ENCODE measurements around the gene ALPL.

Gene ALPL

DNA sequence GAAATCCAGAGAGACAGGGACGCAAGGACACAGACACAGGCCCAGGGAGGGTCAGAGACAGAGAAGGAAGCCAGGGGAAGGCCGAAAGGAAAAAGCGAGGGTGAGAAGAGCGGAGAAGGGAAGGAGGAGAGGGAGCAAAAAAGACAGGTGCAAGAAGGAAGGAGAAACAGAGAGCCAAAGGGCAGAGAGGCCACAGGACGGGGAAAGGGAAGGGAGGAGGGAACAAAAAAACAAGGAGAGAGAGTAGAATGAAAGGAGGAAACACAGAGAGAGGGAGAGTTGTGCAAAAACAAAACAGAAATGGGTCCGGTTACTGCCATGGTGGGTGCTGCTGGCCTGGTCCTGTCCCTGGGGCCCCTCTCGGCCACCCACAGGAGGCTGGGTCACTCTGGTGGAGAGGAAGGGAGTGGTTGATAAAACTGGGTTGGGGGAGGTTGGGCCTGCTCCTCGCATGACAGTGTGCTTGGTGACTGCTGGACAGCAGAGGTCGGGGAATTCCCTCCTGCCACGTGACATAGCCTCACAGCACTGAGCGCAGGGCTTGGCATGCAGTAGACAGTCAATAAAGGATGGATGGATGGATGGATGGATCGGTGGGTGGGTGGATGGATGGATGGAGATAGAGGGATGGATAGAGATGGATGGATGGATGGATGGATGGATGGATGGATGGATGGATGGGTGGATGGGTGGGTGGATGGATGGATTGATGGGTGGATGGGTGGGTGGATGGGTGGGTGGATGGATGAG is 95.2 kb downstream of the ALPL start:
- no peak for DNase-seq

DNA sequence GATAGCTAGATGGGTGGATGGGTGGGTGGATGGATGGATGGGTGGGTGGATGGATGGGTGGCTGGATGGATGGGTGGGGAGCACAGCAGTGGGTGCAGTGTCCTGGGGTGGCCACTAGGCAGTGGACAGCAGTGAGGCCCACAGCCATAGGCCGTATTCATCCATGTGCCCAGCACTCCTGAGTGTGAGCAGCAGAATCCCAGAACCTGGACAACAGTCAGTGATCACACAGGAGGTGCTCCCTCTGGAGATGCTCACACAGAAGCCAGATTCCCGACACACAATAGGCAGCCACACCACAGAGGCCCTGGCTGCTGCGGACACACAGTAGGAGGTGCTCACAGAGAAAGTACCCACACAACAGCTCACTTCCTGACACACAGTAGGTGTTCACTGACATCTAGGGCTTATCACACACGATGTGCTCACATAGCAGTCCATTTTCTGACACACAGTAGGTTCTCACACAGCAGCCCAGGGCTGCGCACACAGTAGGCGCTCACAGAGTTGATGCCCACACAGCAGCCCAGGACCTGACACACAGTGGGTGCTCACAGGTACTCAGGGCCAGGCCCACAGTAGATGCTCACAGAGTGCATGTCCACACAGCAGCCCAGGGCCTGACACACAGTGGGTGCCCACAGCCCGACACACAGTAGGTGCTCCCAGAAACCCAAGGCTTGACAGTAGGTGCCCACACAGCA is 95.9 kb downstream of the ALPL start:
- DNase-seq, result no peak

DNA sequence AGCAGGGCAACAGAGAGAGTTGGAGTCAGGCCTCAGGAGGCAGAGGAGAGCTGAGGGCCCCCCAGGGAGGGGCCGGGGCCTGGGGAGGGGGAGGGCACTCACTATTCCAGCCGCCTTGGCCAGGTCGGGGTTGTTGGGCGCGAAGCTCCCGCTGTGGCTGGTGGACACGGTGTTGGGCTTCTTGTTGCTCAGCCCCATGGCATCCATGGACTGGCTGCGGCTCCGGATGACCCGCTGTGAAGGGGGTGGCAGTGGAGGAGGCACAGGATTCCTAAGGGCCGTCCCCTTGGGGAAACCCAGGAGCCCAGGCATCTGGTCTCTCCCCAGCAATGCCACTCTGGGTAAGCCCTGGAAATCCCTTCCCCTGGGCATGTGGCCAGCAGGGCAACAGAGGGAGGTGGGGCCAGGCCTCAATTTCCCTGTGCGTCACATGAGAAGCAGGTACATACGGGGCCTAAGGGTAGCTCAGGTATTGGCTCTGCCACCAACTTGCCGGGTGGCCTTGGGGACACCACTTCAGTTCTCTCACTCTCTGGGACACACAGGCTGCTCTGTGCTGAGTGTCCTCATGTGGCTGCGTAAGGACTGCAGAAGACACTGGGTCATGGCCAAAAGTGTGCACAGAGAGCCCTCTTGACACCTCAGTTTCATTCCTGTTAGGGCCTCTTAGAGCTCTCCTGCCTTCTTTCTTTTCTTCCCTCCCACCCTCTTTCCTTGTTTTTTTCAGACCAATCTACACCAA is 96.9 kb downstream of the ALPL start:
- no peak for DNase-seq

DNA sequence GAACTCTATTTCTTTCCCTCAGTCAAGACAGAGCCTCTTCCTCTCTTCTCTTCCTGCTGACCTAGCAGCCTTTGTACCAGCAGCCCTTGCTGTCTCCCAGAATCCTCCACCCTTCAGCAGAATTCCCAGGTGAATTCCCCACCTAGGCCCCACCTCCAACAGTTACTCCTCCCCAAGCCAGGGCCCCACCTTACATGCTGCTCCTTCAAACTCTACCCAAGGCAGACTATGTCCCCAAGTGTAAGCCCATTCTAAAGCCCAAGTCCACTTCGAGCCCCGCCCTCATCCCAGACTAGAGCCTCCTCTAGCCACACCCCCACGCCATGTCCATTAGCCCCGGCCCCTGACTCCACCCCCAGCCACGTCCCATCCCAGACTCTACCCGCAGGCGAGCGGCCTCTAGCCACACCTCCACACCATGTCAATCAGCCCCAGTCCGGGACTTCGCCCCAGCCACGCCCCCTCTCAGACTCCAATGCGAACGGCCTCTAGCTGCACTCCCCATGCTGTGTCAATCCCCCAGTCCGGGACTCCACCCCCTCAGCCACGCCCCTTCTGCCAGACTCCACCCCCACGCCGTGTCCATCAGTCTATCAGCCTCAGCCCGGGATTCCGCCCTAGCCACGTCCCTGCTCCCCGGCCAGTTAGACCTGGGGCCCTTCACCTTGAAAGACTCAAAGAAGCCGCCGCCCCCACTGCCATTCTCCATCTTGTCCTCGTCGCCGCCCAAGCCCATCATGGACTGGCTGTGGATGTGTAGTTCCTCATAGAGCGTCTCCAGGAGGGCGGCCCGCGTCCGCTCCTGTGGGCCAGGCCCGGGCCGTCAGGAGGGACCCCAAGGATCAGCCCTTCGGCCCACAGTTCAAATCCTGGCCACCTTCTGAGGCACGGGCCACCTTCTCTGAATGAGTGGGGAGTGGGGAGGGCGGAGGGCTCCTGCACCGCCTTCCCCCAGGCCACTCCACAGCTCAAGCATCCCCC is 98.6 kb downstream of the ALPL start:
- DNase-seq, result peak; percentile 97

DNA sequence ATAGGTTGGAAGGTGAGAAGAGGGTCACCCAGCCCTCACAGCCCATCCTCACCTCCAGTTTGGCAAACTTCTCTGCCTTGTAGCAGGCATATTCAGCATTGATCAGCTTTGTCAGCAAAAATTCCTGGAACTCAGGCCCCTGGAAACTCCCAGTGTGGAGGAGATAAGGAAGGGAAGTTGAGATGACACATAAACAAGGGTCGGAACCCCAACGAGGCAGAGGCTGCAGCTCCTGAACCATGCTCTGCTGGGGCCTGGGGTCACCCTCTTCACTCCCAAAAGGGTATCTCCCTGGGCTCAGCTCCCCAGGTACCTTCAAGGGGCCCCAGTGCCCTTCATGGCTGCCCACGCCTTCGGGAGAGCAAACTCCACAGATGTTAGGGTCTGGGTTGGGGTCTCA is 99.6 kb downstream of the ALPL start:
- peak; percentile 26 for DNase-seq

DNA sequence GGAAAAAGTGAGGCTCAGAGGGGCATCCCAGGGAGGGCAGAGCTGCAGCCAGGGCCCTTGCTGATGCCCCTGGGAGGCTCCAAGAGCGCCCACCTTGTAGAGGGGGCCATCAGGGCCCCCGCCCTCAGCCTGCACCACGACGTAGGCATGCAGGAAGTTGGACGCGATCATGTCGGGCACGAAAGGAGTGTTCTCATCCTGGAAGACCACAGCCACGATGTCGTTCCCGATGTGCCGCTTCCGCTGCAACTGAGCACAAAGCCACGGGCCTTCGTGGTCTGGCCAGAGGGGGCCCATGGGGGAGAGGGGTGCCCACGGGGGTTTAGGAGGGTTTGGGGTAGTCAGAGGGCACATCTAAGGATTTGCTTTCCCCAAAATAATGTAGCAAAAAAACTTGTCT is 100.8 kb downstream of the ALPL start:
- DNase-seq, result no peak

DNA sequence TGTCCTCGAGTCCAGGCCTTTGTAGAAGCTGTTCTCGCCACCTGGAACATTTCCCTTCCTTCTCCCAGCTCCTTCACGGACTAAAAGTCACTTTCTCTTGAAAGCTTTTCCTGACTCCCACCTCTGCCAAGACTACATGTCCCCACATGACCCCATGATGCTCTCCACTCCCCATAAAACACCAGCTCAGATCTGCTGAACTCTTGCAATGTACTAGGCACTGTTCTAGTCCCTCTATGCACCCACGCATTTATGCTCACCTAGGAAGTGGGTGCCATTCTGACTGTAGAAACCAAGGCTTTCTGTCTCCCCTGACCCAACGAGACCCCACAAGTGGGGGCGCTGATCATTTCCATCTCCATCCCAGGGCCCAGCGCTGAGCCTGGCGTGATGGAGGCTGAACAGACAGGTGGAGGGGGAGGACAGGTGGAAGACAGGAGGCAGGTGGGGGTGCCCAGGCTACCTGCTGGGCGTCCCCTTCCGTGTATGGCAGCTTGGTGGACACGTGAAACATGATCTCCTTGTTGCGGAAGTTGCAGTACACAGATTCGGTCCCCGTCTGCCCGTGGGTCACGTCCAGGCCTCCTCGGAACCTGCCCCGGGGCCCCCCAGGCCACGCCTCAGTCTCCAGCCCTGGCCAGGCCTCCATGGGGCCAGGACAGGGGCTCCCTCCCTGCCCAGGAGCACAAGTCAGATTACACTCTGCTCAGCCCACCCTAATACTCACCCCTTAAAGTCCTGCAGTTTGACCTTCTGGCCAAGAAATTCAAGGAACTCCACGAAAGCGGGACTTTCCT is 102.0 kb downstream of the ALPL start:
- no peak for DNase-seq

DNA sequence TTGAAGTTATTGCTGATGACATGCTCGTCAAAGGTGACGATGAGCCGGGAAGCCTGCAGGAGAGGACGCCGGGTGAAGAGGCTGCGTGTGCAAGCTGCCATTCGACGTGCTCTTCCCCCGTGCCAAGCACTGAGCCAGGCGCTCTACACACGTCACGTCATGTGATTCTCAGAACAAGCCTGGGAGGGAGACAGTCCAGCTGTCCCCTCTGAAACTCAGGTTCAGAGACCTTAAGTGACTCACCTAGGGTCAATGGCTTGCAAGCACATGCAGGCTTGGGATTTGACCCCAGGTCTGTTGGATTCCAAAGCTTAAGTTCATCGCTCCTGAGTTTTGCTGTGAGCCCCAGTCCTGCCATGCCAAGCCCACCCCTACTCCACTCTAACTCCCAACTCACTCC is 102.8 kb downstream of the ALPL start:
- no peak for DNase-seq

DNA sequence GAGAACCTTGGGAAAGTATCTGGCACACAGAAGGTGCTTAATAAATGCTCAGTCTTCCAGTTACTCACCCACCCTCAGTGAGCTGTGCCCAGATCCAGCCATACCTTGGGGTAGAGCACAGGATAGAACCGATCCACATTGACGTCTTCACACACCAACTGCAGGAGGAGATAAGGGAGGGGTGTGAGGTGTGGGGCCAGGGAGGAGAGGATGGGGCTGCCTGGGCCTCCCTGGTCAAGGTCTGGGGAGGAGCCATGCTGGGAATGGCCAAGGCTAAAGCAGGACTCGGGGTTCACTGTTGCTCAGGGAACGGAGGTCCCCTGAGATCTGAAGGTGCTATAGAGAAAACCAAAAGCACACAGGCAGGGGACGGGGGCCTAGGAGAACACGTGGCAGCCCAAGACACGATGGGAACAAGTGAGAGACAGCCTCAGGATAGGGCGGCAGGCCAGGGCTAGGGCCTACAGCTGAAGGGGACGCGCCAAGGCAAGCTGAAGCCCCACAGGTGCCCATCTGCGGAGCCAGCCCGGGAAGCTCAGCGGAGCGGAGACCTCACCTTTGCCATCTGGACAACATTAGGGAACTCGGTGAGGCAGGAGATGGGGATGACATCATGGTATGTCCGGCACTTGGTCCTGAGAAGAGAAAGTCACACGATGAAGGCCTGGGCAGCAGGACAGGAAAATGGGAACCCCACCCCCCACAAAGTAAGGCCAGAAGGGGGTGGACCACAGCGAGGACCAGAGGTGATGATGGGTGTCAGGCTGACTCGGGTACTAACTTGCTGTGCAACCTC is 104.0 kb downstream of the ALPL start:
- peak; percentile 45 for DNase-seq

DNA sequence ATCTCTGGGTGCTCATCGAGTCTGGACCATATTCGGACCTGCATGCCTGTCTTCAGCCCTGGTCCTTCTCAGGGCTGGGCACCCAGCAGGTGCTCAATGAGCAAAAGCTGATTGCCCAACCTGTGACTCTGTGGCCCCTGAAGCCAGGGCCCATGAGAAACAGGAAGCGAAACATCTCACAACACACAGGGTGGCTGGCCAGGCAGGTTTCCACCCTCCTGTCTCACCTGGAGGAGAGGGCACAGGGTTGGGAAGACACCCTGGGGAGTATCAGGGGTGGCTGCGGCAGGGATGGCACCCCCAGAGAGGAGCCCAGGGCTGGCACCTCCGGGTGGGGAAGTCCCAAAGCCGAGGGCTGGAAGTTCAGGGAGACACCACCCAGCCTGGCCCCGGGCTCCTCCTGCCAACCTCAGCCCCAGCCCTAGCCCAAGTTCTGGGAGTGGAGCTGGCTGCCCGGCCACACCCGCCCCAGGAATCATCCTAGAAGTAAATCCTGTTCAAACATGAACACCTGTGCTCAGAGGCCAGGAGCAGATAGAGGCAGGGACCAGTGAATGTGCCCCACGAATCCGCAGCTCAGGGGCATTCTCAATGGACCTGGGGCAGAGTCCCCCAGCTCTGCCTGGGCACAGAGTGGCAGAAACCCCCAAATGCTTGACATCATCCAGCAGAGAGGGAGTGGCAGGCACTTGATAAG is 105.3 kb downstream of the ALPL start:
- DNase-seq, result no peak

DNA sequence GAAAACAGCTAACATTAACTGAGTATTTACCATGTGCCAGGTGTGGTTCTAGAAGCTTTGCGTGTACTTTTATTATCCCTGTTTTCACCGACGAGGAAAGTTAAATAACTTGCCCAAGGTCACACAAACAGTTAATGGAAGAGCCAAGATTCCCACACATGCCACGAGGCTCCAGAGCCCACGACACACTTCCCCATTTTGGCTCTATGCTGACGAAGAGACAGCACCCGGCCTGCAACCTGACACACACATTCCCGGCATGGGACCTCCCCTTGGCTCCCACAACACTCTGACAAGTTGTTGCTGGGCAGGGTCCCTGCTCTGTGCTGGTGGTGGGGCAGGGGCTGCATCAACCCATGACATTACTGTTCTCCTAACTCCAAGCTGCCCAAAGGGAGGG is 107.1 kb downstream of the ALPL start:
- peak; percentile 43 for DNase-seq

DNA sequence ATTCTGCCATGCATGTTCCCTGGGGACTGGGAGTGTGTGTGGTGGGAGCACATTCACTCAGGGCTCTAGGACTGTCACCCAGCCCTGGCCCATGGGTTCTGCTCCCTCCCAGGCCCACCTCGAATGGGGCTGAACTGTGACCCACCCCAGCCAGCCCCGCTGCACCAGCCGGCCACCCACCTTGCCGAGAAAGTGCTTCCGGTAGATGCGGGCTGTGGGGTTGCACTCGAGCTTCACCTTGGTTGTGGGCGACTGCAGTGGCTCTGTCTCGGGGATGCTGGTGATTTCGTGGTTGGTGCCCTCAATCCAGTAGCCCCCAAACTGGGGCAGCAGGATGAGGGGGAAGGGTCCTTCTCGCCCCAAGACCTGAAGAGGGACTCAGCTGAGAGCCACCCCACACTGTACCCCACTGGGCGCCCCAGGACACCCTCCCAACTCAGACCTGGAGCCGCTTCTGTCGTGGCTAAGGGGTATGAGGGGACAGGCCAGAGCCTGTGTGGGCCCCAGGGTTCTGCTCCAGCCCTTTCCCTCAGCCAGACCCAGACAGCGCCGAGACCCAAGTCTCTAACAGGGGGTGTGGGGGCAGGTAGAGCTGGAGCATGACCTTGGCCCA is 108.0 kb downstream of the ALPL start:
- DNase-seq, result no peak

DNA sequence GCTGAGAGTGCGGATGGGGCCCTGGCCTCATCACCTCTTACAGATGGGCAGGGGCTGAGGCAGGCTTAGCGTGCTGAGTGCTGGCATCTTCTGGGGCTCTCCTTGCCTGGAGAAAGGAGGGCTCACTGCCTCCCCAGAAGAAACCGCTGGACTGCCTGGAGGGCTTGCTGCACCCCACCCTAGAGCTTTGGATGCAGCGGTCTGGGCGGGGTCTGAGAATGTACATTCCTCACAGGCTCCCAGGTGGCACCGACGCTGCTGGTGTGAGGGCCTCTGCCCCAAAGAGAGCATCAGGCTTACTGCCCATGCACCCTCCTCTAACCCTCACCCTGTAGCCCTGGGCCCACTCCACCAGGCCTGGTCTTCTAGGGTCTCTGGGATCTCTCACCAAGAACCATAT is 108.8 kb downstream of the ALPL start:
- DNase-seq, result no peak

DNA sequence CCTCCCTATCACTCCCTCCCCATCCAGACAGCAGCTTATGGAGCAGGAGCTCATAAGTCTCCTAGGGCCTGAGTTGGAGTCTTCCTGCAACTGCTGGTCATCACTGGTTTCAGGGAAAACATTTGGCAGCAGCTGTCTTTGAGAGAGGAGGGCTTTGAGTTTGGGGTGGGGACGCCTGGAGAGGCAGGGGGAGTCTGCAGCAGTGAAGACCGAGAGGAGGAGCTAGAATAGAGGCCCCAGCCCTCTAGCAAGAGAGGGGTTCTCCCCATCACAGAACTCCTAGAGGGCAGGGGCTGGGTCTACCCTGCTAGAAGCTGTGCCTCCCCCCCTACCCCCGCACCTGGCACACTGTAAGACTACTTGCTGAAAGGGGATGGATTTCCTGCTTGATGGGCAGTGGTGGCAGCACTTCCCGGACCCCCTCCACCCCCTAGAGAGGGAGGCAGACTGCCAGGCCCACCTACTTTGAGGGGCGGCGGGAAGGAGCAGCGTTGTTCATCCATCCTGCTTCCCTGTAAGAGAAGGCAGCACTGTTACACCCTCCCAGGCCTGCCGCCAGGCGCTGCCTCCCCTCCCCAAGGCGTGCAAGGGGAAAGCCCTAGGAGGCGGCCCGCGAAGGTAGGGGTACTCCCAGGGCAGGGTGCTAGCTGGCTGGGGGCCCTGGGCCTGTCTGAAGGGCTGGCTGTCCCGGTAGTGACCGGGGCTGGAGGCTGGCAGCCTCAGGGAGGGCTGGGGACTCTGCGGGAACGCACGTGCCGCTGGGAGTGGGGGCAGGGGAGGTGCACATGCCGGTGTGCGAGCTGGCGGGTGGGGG is 109.5 kb downstream of the ALPL start:
- DNase-seq, result peak; percentile 82

DNA sequence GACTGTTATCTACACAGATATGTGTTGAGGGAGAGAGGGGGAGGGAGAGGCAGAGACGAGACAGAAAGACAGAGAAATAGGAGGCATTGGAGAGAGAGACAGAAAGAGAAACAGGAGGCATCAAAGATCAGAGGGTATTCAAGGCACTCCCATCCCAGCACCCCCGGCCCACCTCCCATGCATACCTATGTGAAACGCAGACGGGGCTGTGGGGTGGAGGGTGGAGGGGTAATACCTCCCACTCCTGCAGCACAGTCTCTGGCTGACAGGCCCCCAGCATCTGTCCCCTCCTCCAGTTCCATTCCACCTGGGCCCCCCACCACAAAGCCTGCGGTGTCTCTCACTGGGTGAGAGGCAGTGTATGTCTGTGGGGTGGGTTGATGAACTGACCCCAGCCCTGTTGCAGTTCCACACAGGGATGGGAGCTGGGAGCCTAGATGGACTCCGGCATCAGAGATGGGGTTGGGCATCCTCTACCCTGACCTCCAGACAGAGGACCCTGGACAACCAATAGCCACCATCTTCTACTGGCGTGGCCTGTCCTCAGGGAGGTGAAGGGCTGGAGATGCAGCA is 110.2 kb downstream of the ALPL start:
- DNase-seq, result no peak

DNA sequence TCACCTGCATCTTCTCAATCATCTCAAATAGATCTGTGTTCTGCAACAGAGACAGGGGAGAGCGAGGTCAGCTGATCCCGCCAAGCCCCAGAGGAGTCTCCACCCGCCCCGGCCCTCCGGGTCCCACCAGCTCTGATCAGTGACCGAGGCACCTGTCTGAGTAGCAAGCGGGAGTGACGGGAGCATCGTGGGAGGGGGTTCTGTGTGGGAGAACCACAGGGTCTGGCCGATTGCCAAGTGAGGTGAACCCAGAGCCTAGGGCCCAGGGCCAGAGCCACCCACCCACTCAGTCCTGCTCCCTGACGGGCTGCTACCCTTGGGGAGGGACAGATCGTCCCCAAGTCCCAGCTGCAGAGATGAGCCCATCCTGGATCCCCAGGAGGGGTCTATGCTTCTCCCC is 110.8 kb downstream of the ALPL start:
- no peak for DNase-seq

DNA sequence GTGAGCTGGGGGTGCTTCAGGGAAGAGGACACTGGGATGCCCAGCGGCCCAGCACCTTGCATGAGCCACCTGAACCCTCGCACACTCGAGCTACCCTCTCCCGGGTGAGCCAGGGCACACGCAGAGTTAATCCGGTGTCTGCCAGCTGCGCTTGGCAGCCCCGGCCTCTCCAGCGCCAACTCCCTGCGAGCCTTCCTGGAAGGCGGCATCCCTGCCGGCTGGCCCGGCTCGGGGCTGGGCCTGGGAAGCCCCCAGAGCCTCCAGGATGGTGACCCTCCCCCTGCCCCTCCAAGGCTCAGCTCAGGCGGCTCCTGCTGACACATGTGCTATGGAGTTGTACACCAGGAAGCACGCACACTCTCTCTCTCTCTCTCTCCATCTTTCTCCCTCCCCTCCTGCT is 111.3 kb downstream of the ALPL start:
- no peak for DNase-seq

DNA sequence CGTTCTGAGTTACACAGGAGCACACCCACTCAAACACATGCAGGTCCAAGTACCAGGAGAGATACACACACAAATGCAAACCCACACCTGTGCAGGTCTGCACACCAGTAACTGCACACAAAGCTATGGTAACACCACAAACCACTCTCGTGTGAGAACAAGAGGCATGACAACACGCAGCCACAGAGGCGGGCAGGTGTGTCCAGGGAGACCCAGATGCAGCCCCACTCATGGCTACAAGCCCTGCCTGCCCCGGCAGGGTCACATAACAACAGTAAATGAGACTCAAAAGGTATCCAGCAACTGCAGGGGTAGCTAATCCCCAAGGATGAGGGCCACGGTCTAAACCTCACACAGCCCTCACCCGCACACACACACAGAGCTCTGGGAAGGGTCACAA is 111.8 kb downstream of the ALPL start:
- no peak for DNase-seq

Measured in OCI-M1 (cell line).